H1 (cell line): ENCODE results near the gene C22orf39.

Source experiments
- CHD2 ChIP-seq: IDR thresholded peaks from 2 replicates; pipeline ENCODE4 v1.6.1; 2012; ENCODE audit warnings: low read length, improper control_type of control experiment
- TF ChIP-seq, protein P1 (sequence below): IDR thresholded peaks from 2 replicates; pipeline ENCODE4 v1.6.1; 2012; ENCODE audit warnings: inconsistent platforms

DNA sequence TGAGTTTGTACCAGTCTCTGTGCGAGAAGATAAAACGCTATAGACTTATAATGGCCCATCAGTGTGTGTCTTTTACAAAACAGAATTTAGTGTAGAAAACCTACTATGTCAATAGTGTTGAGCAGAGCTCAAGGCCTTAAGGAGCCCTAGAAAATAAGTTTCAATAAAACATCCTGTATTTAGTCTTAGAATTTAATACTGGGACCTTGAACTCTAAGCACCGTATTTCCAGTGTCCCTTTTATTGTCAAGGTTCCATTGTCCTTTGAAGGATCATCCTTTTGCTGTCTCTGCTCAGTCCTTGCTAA lies 48.8 kb upstream of the C22orf39 start:
- TF ChIP-seq CHD2: no peak
- TF ChIP-seq, protein P1, sequence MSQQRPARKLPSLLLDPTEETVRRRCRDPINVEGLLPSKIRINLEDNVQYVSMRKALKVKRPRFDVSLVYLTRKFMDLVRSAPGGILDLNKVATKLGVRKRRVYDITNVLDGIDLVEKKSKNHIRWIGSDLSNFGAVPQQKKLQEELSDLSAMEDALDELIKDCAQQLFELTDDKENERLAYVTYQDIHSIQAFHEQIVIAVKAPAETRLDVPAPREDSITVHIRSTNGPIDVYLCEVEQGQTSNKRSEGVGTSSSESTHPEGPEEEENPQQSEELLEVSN: no peak
